ENCODE measurements around the gene NIT1.
A peak's percentile ranks its signal among the peaks of the same experiment; 100 is the strongest.

NIT1 gene

DNA sequence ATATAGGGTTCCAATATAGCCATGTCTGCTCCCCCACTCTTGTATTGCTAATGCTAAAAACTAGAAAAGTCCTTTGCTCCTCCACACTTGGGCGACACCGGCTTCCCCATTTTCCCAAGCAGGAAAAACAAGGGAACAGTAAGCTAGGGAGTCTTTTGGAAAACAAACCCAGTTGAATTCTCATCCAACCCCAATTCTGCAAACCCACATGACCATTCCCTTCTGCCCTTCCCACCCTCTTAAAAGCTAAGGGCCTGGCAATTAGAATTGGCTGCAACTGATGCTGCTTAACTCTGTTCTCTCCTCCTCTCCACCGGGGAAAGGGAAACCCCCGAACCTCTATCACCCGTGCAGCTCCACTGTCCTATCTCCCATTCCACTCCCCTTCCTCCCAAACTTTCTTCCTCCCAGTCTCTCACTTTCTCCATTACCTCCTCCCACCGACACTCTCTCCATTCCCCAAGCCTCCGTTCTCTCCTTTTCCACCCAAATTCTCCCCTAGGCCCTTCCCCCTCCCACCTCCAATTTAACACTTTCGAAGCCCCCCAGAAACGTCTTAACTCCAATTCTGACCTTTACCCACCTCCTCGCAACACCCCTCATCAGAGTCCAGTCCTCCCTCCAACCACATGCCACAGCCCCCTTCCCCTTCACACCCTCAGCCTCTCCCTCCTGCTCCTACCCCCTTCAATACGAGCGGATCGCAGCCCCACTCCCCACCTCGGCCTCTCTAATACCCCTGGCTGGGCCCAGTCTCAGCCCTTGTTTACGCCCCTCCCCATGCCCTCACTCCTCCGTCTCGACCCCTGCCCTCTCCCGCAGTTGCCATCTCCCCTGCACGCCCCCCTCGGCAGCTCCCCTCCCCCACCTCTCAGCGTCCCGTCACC is 13.9 kb downstream of the NIT1 start:
- ATAC-seq (replicated peaks) (peak; percentile 1), DNase-seq (peak in 1 of 3 experiments; percentile 26)
- no peak overlapping the region for H3K4me3 Mint-ChIP-seq
- H3K27ac Mint-ChIP-seq = no peak overlapping the region
- H3K9me3 Mint-ChIP-seq = no peaks in the 10 kb centered on the region
- peaks cover 26% of the 10 kb centered on the region for H3K36me3 Mint-ChIP-seq (ENCODE audit: insufficient read depth)
- peaks cover 24 to 48% of the 10 kb centered on the region in 2 donors for H3K4me1 Mint-ChIP-seq (ENCODE audit: low read depth in 2 of 2)
- no peaks in the 10 kb centered on the region for H3K27me3 Mint-ChIP-seq

GRCh38 chr1:161132410-161133219 is 14.7 kb downstream of the NIT1 start, which contains the start of gene DEDD:
Gene DEDD, minus strand, starts transcription at chr1:161132667. Its CDS starts 8,205 bp downstream, at chr1:161124462.
- Mint-ChIP-seq H3K36me3 (ENCODE audit: insufficient read depth) (peaks cover 18% of the 10 kb centered on the region), H3K9me3 (no peaks in the 10 kb centered on the region), H3K4me3 (no peak within 1 kb of the TSS), H3K27ac (no peak within 1 kb of the TSS), H3K27me3 (no peaks in the 10 kb centered on the region), H3K4me1 (ENCODE audit: low read depth in 2 of 2) (peaks cover 18 to 39% of the 10 kb centered on the region in 2 donors)
- ATAC-seq (replicated peaks) (peak; percentile 95), DNase-seq (peak; percentile 83 to 85 (median 84))

- DNase-seq (no peak), ATAC-seq (replicated peaks) (peak; percentile 0)
- H3K27me3 Mint-ChIP-seq = no peaks in the 10 kb centered on the region
- peaks cover 15% of the 10 kb centered on the region for H3K36me3 Mint-ChIP-seq (ENCODE audit: insufficient read depth)
- no peaks in the 10 kb centered on the region for H3K9me3 Mint-ChIP-seq
- peaks cover 17 to 32% of the 10 kb centered on the region in 2 donors for H3K4me1 Mint-ChIP-seq (ENCODE audit: low read depth in 2 of 2)
- H3K27ac Mint-ChIP-seq = no peak overlapping the region
- no peak overlapping the region for H3K4me3 Mint-ChIP-seq
Observed at GRCh38 chr1:161133220-161133740, 15.4 kb downstream of the NIT1 start.

DNA sequence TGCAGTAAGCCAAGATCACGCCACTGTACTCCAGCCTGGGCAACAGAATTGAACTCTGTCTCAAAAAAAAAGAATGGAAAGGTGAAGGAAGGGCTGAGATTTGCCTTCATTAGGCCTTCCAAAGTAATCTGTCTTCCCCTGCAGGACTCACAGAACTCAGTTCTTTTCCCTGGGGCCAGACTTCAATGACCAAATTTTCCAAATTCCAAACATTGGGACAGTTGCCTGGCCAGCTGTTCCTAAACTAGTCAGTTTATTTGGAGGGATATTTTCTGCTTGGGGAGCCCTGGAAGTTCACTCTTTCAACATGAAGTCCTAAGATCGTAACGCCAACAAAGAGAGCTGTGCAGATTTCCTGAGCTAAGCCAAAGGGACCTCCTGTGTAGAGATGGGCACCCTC is 20.0 kb downstream of the NIT1 start:
- Mint-ChIP-seq H3K27ac (no peak overlapping the region), H3K4me3 (no peak overlapping the region), H3K9me3 (no peaks in the 10 kb centered on the region)

DNA sequence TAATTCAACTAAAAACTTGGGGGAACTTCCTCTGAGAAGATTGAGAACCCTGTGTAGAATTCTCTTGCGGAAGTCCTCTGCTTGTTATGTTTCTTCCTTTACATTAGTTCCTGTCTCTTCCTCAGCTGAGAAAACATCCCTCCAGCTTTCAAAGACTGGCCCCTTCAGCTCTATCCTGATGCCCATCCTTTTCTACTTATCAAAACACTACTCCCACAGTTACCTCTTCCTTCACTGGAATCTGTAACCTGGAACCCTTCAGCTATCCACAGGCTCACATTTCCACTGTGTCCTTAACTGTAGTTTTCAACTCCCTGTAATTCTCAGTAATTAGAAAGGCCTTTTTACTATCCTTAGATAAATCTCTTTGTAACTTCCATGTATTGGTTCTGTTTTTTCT is 20.5 kb downstream of the NIT1 start:
- DNase-seq (no peak), ATAC-seq (replicated peaks) (no peak)
- H3K9me3 Mint-ChIP-seq = no peaks in the 10 kb centered on the region
- H3K4me1 Mint-ChIP-seq (ENCODE audit: low read depth in 2 of 2) = peaks cover 0 to 8% of the 10 kb centered on the region in 2 donors
- H3K36me3 Mint-ChIP-seq (ENCODE audit: insufficient read depth) = no peaks in the 10 kb centered on the region
- H3K4me3 Mint-ChIP-seq = no peak overlapping the region
- peak overlapping the region; percentile 6 to 32 for H3K27ac Mint-ChIP-seq
- no peaks in the 10 kb centered on the region for H3K27me3 Mint-ChIP-seq

More for the DNA sequence above, 20.0 kb downstream of the NIT1 start:
- DNase-seq (no peak), ATAC-seq (replicated peaks) (no peak)
- no peaks in the 10 kb centered on the region for H3K27me3 Mint-ChIP-seq
- peaks cover 0 to 8% of the 10 kb centered on the region in 2 donors for H3K4me1 Mint-ChIP-seq (ENCODE audit: low read depth in 2 of 2)
- no peaks in the 10 kb centered on the region for H3K36me3 Mint-ChIP-seq (ENCODE audit: insufficient read depth)

GRCh38 chr1:161139766-161140165 is 21.9 kb downstream of the NIT1 start:
- DNase-seq (peak; percentile 24 to 51 (median 39)), ATAC-seq (replicated peaks) (no peak)
- Mint-ChIP-seq H3K4me3 (no peak overlapping the region), H3K4me1 (ENCODE audit: low read depth in 2 of 2) (peaks cover 0 to 8% of the 10 kb centered on the region in 2 donors), H3K36me3 (ENCODE audit: insufficient read depth) (no peaks in the 10 kb centered on the region), H3K27me3 (no peaks in the 10 kb centered on the region), H3K27ac (no peak overlapping the region), H3K9me3 (no peaks in the 10 kb centered on the region)

- ATAC-seq (replicated peaks) (no peak), DNase-seq (no peak)
- H3K27ac Mint-ChIP-seq = no peak overlapping the region
- no peaks in the 10 kb centered on the region for H3K36me3 Mint-ChIP-seq (ENCODE audit: insufficient read depth)
- peaks cover 0 to 2% of the 10 kb centered on the region in 2 donors for H3K4me1 Mint-ChIP-seq (ENCODE audit: low read depth in 2 of 2)
- H3K4me3 Mint-ChIP-seq = no peak overlapping the region
- no peaks in the 10 kb centered on the region for H3K27me3 Mint-ChIP-seq
- no peaks in the 10 kb centered on the region for H3K9me3 Mint-ChIP-seq
Observed at GRCh38 chr1:161140755-161141400, 23.0 kb downstream of the NIT1 start.

DNA sequence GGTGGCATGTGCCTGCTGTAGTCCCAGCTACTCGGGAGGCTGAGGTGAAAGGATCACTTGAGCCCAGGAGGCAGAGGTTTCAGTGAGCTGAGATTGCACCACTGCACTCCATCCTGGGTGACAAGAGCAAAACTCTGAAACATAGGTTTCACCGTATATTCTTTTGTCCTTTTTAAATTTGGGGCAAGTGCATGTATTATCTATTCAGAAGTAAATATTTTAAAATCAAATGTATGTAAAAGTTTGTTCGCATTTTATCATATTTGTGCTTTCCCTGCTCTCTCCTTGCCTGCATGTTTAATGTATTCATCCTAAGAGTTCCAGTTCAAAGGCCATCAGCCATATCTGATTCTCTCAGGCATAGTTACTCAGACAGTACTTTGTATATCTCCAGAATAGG is 27.9 kb downstream of the NIT1 start:
- H3K27ac Mint-ChIP-seq = no peak overlapping the region
- no peak for ATAC-seq (replicated peaks)
- H3K27me3 Mint-ChIP-seq = no peaks in the 10 kb centered on the region
- H3K4me1 Mint-ChIP-seq (ENCODE audit: low read depth in 2 of 2) = no peaks in the 10 kb centered on the region
- DNase-seq = no peak
- no peak overlapping the region for H3K4me3 Mint-ChIP-seq
- H3K9me3 Mint-ChIP-seq = no peaks in the 10 kb centered on the region
- no peaks in the 10 kb centered on the region for H3K36me3 Mint-ChIP-seq (ENCODE audit: insufficient read depth)

- Mint-ChIP-seq H3K9me3 (no peaks in the 10 kb centered on the region), H3K27ac (peak overlapping the region; percentile 99), H3K4me1 (ENCODE audit: low read depth in 2 of 2) (peaks cover 15 to 17% of the 10 kb centered on the region in 2 donors), H3K36me3 (ENCODE audit: insufficient read depth) (peaks cover 31% of the 10 kb centered on the region), H3K4me3 (peak overlapping the region; percentile 90 to 95), H3K27me3 (no peaks in the 10 kb centered on the region)
- no peak for DNase-seq
- ATAC-seq (replicated peaks) = no peak
Observed at GRCh38 chr1:161153176-161153575, 35.3 kb downstream of the NIT1 start.

GRCh38 chr1:161153682-161154337 is 35.9 kb downstream of the NIT1 start, which contains the start of gene UFC1:
Gene UFC1, plus strand, starts transcription at chr1:161153978. Its CDS starts 20 bp downstream, at chr1:161153998.
- H3K4me1 Mint-ChIP-seq (ENCODE audit: low read depth in 2 of 2) = peaks cover 17 to 22% of the 10 kb centered on the region in 2 donors
- peak within 1 kb of the TSS; percentile 99 for H3K27ac Mint-ChIP-seq
- peaks cover 37% of the 10 kb centered on the region for H3K36me3 Mint-ChIP-seq (ENCODE audit: insufficient read depth)
- peak within 1 kb of the TSS; percentile 90 to 95 for H3K4me3 Mint-ChIP-seq
- H3K9me3 Mint-ChIP-seq = no peaks in the 10 kb centered on the region
- H3K27me3 Mint-ChIP-seq = no peaks in the 10 kb centered on the region
- peak; percentile 76 to 80 (median 78) for DNase-seq
- peak; percentile 93 for ATAC-seq (replicated peaks)

GRCh38 chr1:161157867-161158266 is 40.0 kb downstream of the NIT1 start:
- peak overlapping the region; percentile 88 to 91 for H3K4me3 Mint-ChIP-seq
- H3K36me3 Mint-ChIP-seq (ENCODE audit: insufficient read depth) = peaks cover 44% of the 10 kb centered on the region
- peaks cover 42 to 52% of the 10 kb centered on the region in 2 donors for H3K4me1 Mint-ChIP-seq (ENCODE audit: low read depth in 2 of 2)

DNA sequence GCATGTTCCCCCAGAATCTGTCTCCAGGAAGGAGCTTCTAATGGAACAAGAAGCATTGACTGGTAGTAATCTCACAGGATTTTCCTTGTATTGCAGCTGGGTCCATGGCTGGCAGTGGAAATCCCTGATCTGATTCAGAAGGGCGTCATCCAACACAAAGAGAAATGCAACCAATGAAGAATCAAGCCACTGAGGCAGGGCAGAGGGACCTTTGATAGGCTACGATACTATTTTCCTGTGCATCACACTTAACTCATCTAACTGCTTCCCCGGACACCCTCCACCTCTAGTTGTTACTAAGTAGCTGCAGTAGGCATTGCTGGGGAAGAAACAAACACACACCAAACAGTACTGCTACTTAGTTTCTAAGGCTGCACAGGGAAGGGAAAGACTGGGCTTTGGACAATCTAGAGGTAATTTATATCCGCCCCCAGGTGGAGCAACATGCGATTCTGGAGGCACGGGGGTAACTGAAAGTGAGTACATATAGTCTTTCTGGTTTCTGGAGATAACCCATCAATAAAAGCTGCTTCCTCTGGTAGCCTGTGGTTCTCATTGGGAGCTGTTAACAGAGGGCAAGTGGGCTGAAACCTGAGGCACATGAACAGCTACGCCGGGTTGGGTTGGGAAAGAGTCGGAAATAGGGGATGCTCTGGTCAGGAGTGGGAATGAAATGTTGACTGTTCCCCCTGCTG is 40.6 kb downstream of the NIT1 start:
- Mint-ChIP-seq H3K4me3 (peak overlapping the region; percentile 88 to 91), H3K36me3 (ENCODE audit: insufficient read depth) (peaks cover 43% of the 10 kb centered on the region), H3K27me3 (no peaks in the 10 kb centered on the region), H3K4me1 (ENCODE audit: low read depth in 2 of 2) (peaks cover 46 to 58% of the 10 kb centered on the region in 2 donors), H3K9me3 (no peaks in the 10 kb centered on the region), H3K27ac (peak overlapping the region; percentile 92 to 95)
- DNase-seq (no peak), ATAC-seq (replicated peaks) (no peak)

More at GRCh38 chr1:161157867-161158266, 40.0 kb downstream of the NIT1 start:
- H3K9me3 Mint-ChIP-seq = no peaks in the 10 kb centered on the region
- DNase-seq (no peak), ATAC-seq (replicated peaks) (no peak)
- H3K27ac Mint-ChIP-seq = peak overlapping the region; percentile 92 to 95
- H3K27me3 Mint-ChIP-seq = no peaks in the 10 kb centered on the region

Measured in effector memory CD8-positive, alpha-beta T cell (primary cell).